H1 (cell line): ENCODE results near the gene NAA20. TPM values are rescaled to one million over a fixed set of nuclear protein-coding genes. Genes with fewer than 3 reads are reported as not detected.

Source experiments
- CBX8 ChIP-seq: fragments of 300-800, 300-1000 bp; sonication (generic); IDR thresholded peaks from 2 replicates; pipeline ENCODE4 v1.7.1; 2016; ENCODE audit warnings: low read depth, low read length, borderline replicate concordance
- CEBPB ChIP-seq: IDR thresholded peaks from 2 replicates; pipeline ENCODE4 v1.6.1; 2012; ENCODE audit warnings: low read depth, low read length
- POLR2AphosphoS5 ChIP-seq: IDR thresholded peaks from 2 replicates; pipeline ENCODE4 v1.6.1; 2011; ENCODE audit warnings: low read depth, low read length
- polyA plus RNA-seq, 7 experiments: library from polyadenylated mRNA; depleted of rRNA in 3 of 7; stranded (reverse) in 5 of 7; unstranded in 2 of 7; fragments of >200 nt in 5 of 7; fragments of 200-250 nt in 2 of 7; gene quantifications; 1 replicate in 5 of 7; 2 replicates in 1 of 7; 4 replicates in 1 of 7; pipeline versions ENCODE4 v1.2.1 to v1.2.3, GENCODE V29; 2011 to 2013; ENCODE audit warnings: missing spikeins in 2 of 7, mixed read lengths in 2 of 7
- total RNA-seq: library from RNA; stranded (reverse); fragmentation: NEBNext Ultra II Directional; extraction: Animal tissue kit (Norgen Biotek cat#: 25700); gene quantifications from 2 replicates; pipeline ENCODE4 v1.2.1, GENCODE V29; 2021
- TF ChIP-seq, protein P1 (sequence below): fragments of 300-600 bp; sonication (generic); IDR thresholded peaks from 2 replicates; pipeline ENCODE4 v1.7.1; 2012; ENCODE audit warnings: low read length, moderate library complexity, mild to moderate bottlenecking, inconsistent platforms; ENCODE audit not compliant: insufficient replicate concordance
- TF ChIP-seq, protein P2 (sequence below): IDR thresholded peaks from 2 replicates; pipeline ENCODE4 v1.6.1; 2011; ENCODE audit warnings: low read depth, mild to moderate bottlenecking, low read length; ENCODE audit not compliant: insufficient read depth

The NAA20 gene
- total and polyA plus RNA-seq, 2 of the 8 experiments (the other 6 are each of a cell fraction or from before 2014, with no cell fraction given): 21.9 to 41.1 TPM

DNA sequence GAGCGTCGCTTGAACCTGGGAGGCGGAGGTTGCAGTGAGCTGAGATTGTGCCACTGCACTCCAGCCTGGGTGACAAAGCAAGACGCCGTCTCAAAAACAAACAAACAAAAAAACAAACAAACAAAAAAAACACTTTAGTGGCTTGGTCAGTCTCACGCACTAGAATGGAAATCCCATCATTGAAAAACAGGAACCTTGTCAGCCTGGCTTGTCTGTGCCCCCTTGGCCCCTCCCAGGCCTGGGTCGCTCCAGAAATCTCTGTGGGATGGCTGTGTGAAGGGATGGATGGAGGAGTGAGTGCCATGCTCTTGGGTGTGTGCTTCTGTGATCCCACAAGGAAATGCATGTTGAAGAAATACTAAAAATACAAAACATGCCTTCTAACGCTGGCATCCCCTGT, 20.9 kb upstream of the NAA20 start (continued):
- TF ChIP-seq, protein P1, sequence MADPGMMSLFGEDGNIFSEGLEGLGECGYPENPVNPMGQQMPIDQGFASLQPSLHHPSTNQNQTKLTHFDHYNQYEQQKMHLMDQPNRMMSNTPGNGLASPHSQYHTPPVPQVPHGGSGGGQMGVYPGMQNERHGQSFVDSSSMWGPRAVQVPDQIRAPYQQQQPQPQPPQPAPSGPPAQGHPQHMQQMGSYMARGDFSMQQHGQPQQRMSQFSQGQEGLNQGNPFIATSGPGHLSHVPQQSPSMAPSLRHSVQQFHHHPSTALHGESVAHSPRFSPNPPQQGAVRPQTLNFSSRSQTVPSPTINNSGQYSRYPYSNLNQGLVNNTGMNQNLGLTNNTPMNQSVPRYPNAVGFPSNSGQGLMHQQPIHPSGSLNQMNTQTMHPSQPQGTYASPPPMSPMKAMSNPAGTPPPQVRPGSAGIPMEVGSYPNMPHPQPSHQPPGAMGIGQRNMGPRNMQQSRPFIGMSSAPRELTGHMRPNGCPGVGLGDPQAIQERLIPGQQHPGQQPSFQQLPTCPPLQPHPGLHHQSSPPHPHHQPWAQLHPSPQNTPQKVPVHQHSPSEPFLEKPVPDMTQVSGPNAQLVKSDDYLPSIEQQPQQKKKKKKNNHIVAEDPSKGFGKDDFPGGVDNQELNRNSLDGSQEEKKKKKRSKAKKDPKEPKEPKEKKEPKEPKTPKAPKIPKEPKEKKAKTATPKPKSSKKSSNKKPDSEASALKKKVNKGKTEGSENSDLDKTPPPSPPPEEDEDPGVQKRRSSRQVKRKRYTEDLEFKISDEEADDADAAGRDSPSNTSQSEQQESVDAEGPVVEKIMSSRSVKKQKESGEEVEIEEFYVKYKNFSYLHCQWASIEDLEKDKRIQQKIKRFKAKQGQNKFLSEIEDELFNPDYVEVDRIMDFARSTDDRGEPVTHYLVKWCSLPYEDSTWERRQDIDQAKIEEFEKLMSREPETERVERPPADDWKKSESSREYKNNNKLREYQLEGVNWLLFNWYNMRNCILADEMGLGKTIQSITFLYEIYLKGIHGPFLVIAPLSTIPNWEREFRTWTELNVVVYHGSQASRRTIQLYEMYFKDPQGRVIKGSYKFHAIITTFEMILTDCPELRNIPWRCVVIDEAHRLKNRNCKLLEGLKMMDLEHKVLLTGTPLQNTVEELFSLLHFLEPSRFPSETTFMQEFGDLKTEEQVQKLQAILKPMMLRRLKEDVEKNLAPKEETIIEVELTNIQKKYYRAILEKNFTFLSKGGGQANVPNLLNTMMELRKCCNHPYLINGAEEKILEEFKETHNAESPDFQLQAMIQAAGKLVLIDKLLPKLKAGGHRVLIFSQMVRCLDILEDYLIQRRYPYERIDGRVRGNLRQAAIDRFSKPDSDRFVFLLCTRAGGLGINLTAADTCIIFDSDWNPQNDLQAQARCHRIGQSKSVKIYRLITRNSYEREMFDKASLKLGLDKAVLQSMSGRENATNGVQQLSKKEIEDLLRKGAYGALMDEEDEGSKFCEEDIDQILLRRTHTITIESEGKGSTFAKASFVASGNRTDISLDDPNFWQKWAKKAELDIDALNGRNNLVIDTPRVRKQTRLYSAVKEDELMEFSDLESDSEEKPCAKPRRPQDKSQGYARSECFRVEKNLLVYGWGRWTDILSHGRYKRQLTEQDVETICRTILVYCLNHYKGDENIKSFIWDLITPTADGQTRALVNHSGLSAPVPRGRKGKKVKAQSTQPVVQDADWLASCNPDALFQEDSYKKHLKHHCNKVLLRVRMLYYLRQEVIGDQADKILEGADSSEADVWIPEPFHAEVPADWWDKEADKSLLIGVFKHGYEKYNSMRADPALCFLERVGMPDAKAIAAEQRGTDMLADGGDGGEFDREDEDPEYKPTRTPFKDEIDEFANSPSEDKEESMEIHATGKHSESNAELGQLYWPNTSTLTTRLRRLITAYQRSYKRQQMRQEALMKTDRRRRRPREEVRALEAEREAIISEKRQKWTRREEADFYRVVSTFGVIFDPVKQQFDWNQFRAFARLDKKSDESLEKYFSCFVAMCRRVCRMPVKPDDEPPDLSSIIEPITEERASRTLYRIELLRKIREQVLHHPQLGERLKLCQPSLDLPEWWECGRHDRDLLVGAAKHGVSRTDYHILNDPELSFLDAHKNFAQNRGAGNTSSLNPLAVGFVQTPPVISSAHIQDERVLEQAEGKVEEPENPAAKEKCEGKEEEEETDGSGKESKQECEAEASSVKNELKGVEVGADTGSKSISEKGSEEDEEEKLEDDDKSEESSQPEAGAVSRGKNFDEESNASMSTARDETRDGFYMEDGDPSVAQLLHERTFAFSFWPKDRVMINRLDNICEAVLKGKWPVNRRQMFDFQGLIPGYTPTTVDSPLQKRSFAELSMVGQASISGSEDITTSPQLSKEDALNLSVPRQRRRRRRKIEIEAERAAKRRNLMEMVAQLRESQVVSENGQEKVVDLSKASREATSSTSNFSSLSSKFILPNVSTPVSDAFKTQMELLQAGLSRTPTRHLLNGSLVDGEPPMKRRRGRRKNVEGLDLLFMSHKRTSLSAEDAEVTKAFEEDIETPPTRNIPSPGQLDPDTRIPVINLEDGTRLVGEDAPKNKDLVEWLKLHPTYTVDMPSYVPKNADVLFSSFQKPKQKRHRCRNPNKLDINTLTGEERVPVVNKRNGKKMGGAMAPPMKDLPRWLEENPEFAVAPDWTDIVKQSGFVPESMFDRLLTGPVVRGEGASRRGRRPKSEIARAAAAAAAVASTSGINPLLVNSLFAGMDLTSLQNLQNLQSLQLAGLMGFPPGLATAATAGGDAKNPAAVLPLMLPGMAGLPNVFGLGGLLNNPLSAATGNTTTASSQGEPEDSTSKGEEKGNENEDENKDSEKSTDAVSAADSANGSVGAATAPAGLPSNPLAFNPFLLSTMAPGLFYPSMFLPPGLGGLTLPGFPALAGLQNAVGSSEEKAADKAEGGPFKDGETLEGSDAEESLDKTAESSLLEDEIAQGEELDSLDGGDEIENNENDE: no peak
- TF ChIP-seq POLR2AphosphoS5: no peak
- TF ChIP-seq CBX8: no peak
- TF ChIP-seq CEBPB: no peak
- TF ChIP-seq, protein P2, sequence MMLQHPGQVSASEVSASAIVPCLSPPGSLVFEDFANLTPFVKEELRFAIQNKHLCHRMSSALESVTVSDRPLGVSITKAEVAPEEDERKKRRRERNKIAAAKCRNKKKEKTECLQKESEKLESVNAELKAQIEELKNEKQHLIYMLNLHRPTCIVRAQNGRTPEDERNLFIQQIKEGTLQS: no peak
